Activated naive CD8-positive, alpha-beta T cell (primary cell): ENCODE results near the gene ARHGAP22.

Source experiments
- H3K27ac Mint-ChIP-seq: one replicate; pipeline ENCODE4 v1.8.0; 2021; ENCODE audit warnings: mixed read lengths
- H3K27me3 Mint-ChIP-seq: one replicate; pipeline ENCODE4 v1.8.0; 2021; ENCODE audit warnings: mixed read lengths
- H3K36me3 Mint-ChIP-seq: one replicate; pipeline ENCODE4 v1.8.0; 2021; ENCODE audit warnings: mixed read lengths
- H3K4me1 Mint-ChIP-seq: one replicate; pipeline ENCODE4 v1.8.0; 2021; ENCODE audit warnings: low read depth, mixed read lengths
- H3K4me3 Mint-ChIP-seq: one replicate; pipeline ENCODE4 v1.8.0; 2021; ENCODE audit warnings: mild to moderate bottlenecking, mixed read lengths
- H3K9me3 Mint-ChIP-seq: one replicate; pipeline ENCODE4 v1.8.0; 2021; ENCODE audit warnings: low read depth, mixed read lengths

Gene ARHGAP22

DNA sequence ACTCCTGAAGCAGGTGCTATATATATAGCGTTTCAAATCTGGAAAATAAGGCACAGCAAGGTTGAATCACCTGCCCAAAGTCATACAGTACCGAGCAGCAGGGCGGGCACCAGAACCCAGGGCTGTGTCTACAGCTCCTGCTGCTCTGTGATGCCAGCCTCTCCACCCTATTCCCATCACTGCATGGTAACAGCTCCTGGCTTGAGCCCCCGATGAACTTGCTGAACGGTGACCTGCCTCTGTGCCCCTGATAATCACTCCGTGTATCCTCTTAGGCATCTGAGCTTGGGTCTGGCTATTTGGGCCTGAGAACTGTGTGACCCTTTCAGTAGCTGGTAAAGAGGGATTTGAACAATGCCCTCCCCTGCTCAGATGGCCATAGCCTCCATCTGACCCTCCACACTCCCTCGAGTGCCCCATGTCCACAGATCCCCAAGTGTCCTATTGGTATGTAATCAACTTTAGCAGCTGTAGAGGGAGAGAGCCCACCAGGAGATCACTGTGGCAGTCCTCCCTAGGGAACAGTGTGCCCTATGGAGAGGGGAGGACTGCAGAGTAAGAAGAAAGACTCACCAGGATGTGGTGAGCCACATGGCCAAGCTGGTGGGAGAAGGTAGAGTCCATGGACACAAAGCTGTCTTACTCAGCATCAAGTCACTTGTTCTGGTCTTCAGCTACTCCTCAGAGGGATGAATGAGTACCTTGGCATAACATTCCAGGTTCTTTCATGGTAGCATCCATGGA is 1.1 kb upstream of the ARHGAP22 start:
- Mint-ChIP-seq H3K4me1 (peaks cover 7% of the 10 kb centered on the region), H3K4me3 (peak overlapping the region; percentile 51), H3K36me3 (no peaks in the 10 kb centered on the region), H3K9me3 (no peaks in the 10 kb centered on the region), H3K27me3 (peaks cover 21% of the 10 kb centered on the region), H3K27ac (no peak overlapping the region)

DNA sequence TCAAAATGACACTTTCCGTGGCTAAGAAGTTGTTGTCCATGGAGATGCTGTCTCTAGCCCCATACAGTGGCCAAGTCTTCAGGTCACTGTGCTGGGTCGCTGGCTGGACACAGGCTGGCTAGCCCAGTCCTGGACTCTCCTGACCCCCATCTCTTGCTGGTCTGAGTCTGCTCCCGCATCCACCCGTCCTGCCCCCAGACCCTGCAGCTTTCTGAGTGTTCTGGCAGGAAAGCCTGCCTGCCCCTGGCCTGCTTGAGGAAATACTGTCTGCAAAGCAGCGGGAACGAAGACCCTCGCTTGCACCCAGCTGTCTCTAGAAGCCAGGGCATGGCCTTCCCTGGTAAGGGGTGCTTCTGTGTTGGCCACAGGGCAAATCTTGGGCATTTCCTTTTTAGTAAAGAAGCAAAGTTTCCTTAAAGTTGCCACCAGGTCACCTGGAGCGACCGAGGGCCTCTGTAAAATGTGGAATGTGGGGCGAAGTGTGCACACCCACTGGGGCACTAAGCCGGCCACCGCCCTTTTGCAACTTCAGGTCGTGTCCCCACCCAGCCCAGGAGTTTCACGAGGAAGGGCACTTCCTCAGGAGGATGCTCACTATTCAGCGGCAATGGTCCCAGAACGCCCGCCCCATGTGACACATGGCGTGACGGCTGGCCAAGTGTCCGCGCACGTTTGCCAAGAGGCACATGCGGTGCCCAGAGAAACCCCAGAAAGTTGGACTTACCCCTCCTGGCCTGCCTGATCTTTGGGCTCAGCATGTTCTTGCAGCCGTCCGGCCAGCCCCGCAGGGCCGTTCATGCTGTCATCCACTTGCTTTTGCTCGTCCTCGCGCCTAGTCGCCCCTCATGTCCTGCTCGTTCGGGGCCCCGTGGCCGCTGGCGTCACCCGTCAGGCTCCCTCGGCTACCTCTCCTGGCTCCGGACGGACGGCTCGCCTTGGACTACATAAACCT is 558 bp downstream of the ARHGAP22 start:
- H3K27ac Mint-ChIP-seq = no peak overlapping the region
- H3K27me3 Mint-ChIP-seq = peaks cover 21% of the 10 kb centered on the region
- peak overlapping the region; percentile 42 for H3K4me3 Mint-ChIP-seq
- H3K36me3 Mint-ChIP-seq = no peaks in the 10 kb centered on the region
- H3K9me3 Mint-ChIP-seq = no peaks in the 10 kb centered on the region
- peaks cover 7% of the 10 kb centered on the region for H3K4me1 Mint-ChIP-seq

DNA sequence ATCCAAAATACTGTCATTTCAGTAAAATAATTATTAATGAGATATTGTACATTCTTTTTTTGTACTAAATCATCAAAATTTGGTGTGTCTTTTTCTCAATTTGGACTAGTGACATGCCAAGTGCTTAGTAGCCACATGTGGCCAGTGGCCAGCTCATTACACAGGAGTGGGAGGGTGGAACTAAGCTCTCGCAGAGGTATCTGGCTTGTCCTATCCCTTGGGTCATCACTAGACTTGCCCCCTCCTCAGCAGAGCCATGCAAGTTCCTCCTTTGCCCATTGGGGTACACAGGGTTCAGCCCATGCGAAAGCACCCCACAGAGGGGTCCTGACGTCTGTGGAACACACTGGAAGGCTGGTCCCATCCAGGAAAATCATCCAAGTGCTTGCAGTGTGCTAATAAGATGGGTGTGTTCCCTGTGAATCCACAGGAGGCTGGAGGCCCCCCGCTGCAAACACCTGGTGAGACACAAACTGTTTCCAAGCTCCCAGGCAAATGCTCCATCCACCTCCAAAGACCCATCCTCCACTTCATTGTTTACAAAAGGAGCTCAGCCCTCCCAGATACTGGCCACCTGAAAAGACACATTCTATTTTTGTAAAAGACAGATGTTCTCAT is 1.3 kb downstream of the ARHGAP22 start:
- peaks cover 21% of the 10 kb centered on the region for H3K27me3 Mint-ChIP-seq
- H3K36me3 Mint-ChIP-seq = no peaks in the 10 kb centered on the region
- H3K4me1 Mint-ChIP-seq = peaks cover 7% of the 10 kb centered on the region
- H3K4me3 Mint-ChIP-seq = no peak overlapping the region
- no peak overlapping the region for H3K27ac Mint-ChIP-seq
- H3K9me3 Mint-ChIP-seq = no peaks in the 10 kb centered on the region

DNA sequence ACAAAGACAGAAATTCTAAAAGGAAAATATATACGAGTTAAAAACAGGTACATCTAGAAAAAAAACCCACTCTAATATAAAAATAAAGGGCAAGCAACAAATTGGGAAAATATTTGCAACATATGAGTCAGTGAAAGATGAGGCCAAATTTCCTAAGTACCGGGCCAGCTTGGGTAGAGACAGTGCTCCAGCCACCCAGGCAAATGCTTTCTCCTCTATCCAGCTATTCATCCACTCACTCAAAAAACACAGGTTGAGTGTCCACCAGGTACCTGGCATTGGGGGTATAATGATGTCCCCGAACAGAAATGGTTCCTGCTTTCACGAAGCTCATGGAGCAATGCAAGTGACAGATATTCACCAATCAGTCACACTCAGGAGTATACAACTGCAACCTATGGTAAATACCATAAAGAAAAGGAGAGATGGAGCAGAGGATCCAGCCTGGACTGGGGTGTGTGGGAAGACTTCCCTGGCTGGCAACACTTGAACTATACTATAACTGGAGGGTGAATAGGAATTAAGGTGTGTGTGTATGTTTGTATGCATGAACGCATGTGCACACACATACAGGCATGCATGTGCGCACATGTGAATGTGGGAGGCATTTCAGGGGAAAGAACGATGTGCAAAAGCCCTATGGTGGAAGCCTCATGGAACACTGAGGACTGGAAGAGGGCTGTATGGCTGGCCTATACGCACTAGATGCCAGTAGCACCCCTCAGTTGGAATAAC is 2.3 kb downstream of the ARHGAP22 start:
- no peaks in the 10 kb centered on the region for H3K9me3 Mint-ChIP-seq
- no peak overlapping the region for H3K27ac Mint-ChIP-seq
- H3K27me3 Mint-ChIP-seq = peaks cover 19% of the 10 kb centered on the region
- H3K4me3 Mint-ChIP-seq = no peak overlapping the region
- H3K4me1 Mint-ChIP-seq = peaks cover 7% of the 10 kb centered on the region
- no peaks in the 10 kb centered on the region for H3K36me3 Mint-ChIP-seq

DNA sequence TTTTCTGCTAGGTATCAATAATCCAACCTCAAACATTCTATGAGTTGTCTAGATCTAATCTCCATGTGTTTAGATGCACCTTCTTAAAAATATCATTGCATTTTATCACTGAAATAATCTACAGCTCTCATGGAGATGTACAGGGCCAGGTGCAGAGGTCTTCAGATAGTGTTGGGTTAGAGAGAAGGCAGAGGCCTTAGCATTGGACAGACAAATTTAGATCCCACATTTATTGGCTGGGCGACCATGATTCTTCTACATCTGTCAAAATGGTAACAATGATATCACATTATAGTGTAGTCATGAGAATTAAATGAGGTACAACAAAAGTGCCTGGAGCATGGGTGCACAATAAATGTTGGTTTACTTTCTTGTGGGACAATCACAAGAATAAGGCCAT is 3.1 kb downstream of the ARHGAP22 start:
- H3K27ac Mint-ChIP-seq = no peak overlapping the region
- H3K27me3 Mint-ChIP-seq = peaks cover 18% of the 10 kb centered on the region
- H3K4me1 Mint-ChIP-seq = peaks cover 7% of the 10 kb centered on the region
- no peaks in the 10 kb centered on the region for H3K36me3 Mint-ChIP-seq
- H3K9me3 Mint-ChIP-seq = no peaks in the 10 kb centered on the region
- no peak overlapping the region for H3K4me3 Mint-ChIP-seq

DNA sequence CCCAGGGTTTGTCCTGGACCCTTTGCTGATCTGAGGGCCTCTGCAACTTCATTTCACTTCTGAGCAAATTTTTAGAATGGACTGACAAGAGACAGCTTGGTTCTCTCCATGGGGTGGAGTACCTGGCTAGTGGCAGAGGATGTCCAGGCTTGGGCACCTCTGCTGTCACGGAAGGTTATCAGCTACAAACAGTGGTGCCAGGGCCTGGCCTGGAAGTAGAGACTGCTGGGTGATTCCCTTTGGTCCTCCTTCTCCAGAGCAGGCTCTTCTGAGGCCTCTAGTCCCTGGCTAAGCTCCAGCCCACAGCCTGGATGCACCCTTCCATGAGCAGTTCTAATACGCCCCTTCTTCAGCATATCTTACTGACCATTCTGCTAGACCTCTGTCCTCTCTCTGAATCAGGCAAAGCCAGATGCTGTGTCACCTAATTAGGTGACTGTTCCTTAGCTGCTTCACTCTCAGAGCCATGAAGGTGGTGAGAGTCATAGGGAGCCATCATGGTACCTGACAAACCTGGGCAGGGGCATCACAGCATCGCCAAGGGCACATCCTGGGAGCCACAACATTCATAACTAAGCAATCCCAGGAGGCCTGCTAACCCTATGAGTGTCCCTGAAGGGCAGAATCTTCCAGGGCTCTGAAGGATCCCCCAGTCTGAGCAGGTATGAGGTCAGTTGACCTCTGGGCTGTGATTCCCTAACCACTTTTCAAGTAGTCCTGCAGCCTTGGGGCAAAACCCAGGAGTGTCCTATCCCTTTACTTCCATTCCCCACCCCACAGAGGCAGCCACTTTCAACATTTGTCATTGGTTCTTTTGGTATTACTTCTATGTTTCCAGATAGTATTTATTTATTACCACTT is 4.0 kb downstream of the ARHGAP22 start:
- Mint-ChIP-seq H3K9me3 (no peaks in the 10 kb centered on the region), H3K27me3 (peaks cover 10% of the 10 kb centered on the region), H3K4me3 (no peak overlapping the region), H3K27ac (no peak overlapping the region), H3K36me3 (no peaks in the 10 kb centered on the region), H3K4me1 (peaks cover 7% of the 10 kb centered on the region)

DNA sequence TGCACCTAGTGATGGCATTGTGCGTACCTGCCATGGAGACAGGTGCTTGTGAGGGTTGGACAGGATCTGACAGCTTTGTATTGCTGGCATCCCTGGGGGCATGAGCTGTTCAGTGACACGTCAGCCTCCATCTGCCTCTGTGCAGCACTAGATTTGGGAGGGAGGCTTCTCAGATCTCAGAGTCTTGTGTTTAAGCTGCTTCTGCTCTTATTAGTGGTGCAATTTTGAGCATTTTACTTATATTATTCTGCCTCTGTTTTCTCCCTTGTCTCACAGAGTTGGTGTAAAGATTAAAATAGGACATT is 5.1 kb downstream of the ARHGAP22 start:
- H3K27me3 Mint-ChIP-seq = peaks cover 5% of the 10 kb centered on the region

DNA sequence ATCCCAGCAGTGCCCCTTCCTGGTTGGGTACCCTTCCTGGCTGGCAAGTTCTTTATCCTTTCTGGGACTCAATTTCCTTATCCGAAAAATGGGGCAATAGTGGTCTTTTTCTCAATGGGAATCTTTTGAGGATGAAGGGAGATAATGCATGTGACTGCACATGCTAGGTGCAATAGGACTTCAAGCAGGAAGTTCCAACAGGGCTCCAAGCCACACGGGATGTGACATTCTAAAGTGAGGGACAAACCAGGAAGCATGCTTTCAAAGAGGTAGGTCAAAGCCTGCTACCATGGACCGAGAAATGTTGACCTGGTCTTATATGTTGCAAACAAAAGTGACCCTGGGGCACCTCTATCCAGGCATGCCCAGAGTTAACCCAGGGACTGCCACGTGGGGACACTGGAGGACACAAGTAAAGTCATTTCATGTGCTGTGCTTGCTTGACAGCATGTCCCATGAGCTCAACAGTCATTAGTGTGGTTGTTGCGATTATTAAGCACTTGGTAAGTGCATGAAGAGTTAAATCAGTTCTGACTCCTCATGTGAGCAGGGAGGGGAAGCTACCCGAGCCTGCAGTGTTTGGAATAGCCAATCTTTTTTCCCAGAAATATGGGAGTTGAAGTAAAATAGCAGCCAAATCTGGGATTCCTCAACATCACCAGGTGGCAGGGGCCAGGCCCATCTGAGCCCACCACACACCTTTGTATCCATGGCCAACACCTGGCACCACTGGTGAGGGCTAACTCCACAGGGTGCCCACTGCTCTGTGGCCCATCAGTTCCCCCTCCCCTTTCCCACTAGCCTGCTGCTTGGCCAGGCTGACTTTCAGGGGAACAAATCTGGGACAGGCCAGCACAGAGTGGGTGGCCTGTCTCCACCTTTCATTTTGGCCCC is 5.7 kb downstream of the ARHGAP22 start:
- Mint-ChIP-seq H3K27me3 (peaks cover 4% of the 10 kb centered on the region), H3K27ac (no peak overlapping the region), H3K4me1 (no peaks in the 10 kb centered on the region), H3K4me3 (no peak overlapping the region), H3K9me3 (no peaks in the 10 kb centered on the region), H3K36me3 (no peaks in the 10 kb centered on the region)

More for the DNA sequence above, 5.1 kb downstream of the ARHGAP22 start:
- Mint-ChIP-seq H3K4me1 (peaks cover 1% of the 10 kb centered on the region), H3K4me3 (no peak overlapping the region), H3K27ac (no peak overlapping the region), H3K9me3 (no peaks in the 10 kb centered on the region), H3K36me3 (no peaks in the 10 kb centered on the region)

DNA sequence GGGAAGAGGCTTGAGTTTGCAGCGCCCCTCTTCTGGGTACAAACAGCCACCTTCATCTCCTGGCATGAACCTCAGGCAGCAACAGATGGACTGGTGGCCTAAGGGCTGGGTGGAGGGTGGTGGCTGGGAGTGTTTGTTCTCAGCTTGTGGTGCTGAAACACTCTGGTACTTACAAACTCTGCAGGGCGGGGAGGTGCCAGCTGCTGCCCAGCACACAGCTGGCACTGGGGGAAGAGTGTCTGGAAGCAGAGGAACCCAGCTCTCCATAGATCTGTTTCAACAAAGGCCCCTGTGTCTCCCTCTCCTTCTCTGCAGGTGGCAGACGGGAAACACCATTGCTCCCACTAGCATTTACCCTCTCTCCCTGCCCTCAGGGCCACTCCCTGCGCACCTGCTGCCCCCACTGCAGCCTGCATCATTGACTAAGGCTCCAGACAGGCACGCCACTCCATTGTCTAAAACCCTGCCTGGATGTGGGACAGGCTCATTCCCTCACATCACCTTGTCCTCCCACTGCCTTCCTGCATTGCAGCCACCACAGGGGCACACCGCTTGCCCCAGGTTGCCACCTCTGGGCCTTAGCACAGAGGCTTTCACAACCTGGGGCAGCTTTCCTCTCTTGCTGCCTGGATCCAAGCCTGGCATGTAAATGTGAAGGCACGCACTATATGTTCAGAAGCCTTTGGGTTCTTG is 6.5 kb downstream of the ARHGAP22 start:
- H3K9me3 Mint-ChIP-seq = no peaks in the 10 kb centered on the region
- no peaks in the 10 kb centered on the region for H3K36me3 Mint-ChIP-seq
- no peaks in the 10 kb centered on the region for H3K4me1 Mint-ChIP-seq
- no peak overlapping the region for H3K27ac Mint-ChIP-seq
- no peaks in the 10 kb centered on the region for H3K27me3 Mint-ChIP-seq
- no peak overlapping the region for H3K4me3 Mint-ChIP-seq

DNA sequence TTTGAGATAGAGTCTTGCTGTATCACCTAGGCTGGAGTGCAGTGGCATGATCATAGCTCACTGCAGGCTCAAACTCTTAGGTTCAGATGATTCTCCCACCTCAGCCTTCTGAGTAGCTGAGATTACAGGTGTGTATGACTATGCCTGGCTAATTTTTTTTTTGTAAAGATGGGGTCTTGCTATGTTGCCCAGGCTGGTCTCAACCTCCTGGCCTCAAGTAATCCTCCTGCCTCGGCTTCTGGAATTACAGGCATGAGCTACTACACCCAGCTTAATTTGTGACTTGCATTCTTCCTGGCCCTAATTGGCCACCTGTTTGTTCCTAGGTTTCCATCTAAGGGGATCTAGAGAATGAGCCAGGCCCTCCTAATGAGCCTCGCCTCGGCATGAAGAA is 9.3 kb downstream of the ARHGAP22 start:
- H3K4me3 Mint-ChIP-seq = no peak overlapping the region
- no peak overlapping the region for H3K27ac Mint-ChIP-seq
- no peaks in the 10 kb centered on the region for H3K4me1 Mint-ChIP-seq
- no peaks in the 10 kb centered on the region for H3K9me3 Mint-ChIP-seq
- no peaks in the 10 kb centered on the region for H3K36me3 Mint-ChIP-seq
- H3K27me3 Mint-ChIP-seq = no peaks in the 10 kb centered on the region

DNA sequence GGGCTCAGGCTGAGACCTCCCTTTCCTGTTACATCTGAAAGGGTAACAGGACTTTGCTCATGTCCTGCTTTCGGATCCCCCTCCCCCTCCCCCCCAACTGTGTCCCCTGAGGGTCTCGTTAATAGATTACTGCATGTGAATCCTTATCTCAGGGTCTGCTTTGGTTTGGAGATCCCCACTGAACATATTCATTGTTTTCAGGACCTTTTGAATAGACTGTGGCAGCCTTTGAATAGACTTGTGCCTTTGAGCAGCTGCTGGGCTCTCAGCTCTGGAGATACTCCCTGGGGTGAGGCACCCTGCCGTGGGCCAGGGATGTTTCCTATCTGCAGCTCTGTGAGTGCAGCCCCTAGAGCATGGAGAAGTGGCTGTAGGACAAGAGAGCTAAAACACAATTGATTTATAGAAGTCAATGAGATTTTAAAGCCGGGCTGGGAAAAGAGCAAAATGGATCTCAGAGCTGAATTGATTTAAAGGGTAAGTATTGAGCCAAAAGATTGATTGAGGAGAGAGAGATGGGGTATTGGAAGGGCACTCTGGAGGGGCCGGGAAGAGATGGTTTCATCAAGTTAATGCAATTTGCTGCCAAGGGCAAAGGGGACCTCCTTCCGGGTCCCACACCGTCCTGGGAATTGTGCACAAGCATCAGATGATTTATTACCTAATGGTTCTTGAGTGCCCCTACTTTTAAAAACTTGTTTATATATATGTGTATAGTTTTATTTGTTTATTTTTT is 9.9 kb downstream of the ARHGAP22 start:
- H3K27ac Mint-ChIP-seq = no peak overlapping the region
- no peaks in the 10 kb centered on the region for H3K27me3 Mint-ChIP-seq
- H3K4me3 Mint-ChIP-seq = no peak overlapping the region
- H3K9me3 Mint-ChIP-seq = no peaks in the 10 kb centered on the region
- H3K36me3 Mint-ChIP-seq = no peaks in the 10 kb centered on the region
- no peaks in the 10 kb centered on the region for H3K4me1 Mint-ChIP-seq

DNA sequence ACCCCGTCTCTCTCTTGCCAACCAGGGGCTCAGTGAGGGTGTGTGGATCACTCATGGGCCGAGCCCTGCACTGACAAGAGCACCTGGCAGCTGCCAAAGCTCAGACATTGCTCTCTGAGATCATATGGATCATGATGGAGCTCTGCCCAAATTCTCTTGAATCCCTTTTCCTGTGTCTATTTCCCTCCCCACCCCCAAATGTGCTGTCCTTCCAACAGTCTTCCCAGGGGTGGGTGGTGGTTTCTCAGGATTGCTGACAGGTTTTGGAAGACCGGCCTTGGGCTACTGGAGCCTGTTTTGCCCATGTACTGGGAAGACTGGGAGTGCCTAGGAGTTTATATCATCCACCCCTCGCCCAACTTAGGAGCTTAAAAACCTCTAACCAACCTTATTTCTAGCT is 10.5 kb downstream of the ARHGAP22 start:
- no peaks in the 10 kb centered on the region for H3K36me3 Mint-ChIP-seq
- H3K9me3 Mint-ChIP-seq = no peaks in the 10 kb centered on the region
- no peaks in the 10 kb centered on the region for H3K27me3 Mint-ChIP-seq
- H3K4me3 Mint-ChIP-seq = no peak overlapping the region
- no peaks in the 10 kb centered on the region for H3K4me1 Mint-ChIP-seq
- no peak overlapping the region for H3K27ac Mint-ChIP-seq
